LoVo (cell line): ENCODE measurements around the gene SETBP1.

Experiments used
- DNase-seq: peaks from one replicate; pipeline ENCODE4 v3.0.0-alpha.2; 2016; ENCODE audit warnings: low spot score

SETBP1 gene

GRCh38 chr18:44841752-44842587 lies 161.3 kb downstream of the SETBP1 start:
- DNase-seq: no peak

- DNase-seq: no peak
Observed at GRCh38 chr18:44842588-44843412, 162.1 kb downstream of the SETBP1 start.

DNA sequence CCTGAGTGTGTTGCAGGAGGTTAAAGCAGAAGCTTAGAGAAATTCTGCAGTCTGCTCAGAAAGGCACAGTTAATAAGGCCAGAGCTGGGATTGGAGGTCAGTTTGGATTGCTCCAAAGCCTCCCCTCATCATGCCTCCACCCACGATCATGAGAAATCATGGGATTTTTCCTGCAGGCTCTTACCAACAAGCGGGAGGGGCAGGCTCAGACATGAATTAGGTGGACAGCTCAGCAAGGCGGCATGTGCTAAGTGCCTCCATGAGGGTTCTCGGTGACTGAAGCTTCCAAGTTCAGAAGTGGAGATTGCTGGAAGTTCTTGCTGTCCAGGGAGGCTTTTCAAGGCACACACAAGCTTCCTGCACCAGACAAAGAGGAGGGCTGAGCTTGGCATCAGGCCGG lies 163.8 kb downstream of the SETBP1 start:
- no peak for DNase-seq

GRCh38 chr18:44846450-44846849 lies 165.8 kb downstream of the SETBP1 start:
- DNase-seq: no peak

- DNase-seq: no peak
Observed at GRCh38 chr18:44848644-44849335, 168.1 kb downstream of the SETBP1 start.

DNA sequence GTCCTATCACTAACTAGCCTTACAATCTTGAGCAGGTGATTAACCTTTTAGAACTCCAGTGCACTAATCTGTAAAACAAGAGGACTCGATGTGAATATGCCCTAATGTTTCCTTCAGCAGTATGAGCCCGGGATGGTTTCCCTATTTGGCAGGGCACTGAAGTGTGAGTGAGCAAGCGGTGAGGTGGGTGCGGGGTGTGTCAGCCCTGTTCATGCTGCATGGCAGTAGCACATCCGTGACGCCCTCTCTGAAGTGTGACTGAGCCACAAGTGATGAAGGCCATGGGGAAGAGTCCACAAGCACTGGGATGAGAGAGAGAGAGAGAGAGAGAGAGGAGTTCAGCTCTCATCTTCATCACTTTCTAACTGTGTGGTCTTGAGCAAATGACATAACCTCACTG lies 168.7 kb downstream of the SETBP1 start:
- no peak for DNase-seq

DNA sequence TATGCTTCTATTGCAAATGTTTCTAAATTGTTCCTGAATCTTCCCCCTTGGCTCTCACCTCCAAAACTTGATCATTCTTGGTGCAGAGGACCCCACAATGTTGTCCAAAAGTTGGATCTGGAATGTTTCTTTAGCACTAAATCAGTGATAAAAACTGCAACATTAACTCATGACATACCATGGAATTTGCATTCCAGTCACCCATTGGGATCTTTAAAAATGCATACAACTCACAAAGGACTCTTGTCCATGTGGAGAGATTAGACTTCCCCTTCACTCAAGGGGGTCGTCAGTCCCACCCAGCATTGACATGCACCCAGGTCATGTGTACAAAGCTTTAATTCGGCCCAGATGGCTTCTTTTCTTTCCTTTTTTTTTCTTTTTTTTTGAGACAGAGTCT lies 169.3 kb downstream of the SETBP1 start:
- DNase-seq: no peak

- DNase-seq: no peak
Observed at GRCh38 chr18:44851856-44852621, 171.4 kb downstream of the SETBP1 start.

- no peak for DNase-seq
Observed at GRCh38 chr18:44852818-44853217, 172.1 kb downstream of the SETBP1 start.

GRCh38 chr18:44853430-44853829 lies 172.7 kb downstream of the SETBP1 start:
- no peak for DNase-seq

DNA sequence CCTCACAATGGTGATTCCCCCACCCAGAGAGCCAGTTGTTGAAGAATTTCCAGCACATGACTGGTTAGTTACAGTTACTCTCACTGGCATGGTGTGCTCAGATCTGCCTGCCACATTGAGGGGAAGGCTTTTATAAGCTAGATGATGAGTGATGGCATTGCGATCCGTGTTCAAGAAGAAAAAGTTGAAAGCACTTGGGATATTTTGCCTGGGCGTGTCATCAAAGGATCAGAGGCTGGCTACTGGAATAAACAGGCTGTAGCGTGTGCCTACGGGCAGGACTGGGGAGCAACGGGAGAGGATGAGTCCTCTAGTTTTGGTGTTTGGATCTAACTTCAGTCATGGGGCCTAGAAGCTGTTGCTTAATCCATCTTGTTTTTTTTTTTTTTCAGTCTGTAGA lies 175.0 kb downstream of the SETBP1 start:
- DNase-seq: no peak

GRCh38 chr18:44856157-44856556 lies 175.5 kb downstream of the SETBP1 start:
- no peak for DNase-seq

GRCh38 chr18:44857081-44857480 lies 176.4 kb downstream of the SETBP1 start:
- DNase-seq: no peak

DNA sequence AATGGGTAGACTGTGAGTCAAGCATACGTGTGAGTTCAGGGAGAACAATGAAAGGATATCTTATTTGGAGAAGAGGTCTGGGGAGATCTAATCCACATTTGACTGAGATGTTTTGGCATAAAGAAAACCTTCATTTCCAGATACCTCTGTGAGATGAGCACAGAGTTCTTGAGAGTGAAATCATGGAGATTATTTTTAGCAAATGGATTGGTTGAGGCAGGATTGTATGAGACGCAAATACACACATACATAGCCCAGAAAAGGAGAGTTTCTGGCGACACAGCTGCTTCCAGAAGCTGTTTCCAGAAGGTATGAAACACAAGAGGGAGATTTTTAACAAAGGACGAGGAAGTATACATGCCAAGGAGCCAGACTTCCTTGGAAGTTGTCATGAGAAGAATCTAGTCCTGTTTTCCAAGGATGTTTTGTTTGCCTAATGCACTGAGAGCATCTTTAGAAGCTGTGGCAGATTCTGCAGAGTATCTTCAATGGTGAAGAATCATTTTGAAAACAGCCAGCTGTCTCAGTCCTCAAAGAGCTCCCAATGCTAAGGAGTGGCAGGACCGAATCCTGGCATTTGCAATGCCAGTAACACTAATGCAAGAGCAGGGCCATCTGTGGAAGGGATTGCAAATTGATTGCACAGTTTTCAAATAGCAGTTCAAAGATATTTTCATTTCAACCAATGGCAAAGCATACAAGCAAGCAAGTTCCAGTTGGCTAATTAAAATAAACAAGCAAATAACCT lies 177.2 kb downstream of the SETBP1 start:
- DNase-seq: no peak

GRCh38 chr18:44859263-44859662 lies 178.6 kb downstream of the SETBP1 start:
- DNase-seq: no peak

DNA sequence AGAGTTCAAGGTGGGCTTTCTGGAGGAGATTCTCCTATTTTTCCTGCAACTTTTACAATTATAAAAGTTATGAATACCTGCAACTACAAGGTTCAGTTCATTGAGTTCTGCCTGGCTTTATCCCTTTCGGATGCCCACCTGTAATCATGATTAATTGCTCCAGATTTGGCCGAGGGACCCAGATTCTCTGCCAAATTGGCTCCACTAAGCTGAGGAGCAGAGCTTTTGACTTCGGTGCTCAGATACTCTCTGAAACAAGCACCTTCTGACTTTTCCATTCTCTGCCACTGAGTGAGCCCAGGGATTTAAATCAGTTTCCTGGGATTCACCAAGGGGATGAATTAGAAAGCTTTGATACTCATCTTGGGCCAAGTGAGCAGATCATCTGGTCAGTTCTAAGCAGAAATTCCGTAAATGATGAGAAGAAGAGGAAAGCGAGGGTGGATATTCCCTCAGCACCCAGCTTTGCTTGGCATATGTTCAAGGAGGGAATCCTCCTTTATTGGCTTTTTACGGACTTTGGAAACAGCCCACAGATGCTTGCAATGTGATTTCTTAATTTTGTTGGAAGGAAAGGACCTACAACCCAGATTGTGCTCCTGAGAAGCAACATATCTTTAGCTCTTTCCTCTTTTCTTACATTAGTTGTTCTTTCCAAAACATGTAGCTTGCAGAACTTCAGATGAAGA lies 179.2 kb downstream of the SETBP1 start:
- no peak for DNase-seq

- DNase-seq: no peak
Observed at GRCh38 chr18:44862112-44862511, 181.4 kb downstream of the SETBP1 start.

DNA sequence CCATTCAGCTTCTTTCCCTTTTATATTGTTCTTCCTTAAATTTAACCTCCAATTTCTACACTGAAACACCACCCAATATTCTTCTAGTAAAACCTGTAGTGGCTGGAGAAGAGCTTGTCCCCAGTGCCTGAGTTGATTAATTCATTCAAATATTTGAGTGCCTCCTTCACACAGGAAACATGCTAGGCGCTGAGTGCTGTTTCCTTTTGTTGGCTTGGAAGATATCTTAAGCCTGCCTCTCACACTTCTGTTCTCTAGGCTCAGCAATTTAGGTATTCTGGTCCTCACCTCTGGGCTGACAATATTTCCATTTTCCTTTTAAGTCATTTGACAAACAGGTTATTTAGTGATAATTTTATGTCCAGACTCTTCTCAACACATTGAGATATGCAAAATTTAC lies 185.4 kb downstream of the SETBP1 start:
- DNase-seq: no peak

- DNase-seq: no peak
Observed at GRCh38 chr18:44869533-44869932, 188.8 kb downstream of the SETBP1 start.

- no peak for DNase-seq
Observed at GRCh38 chr18:44870631-44871502, 190.2 kb downstream of the SETBP1 start.
